Smooth muscle cell (in vitro differentiated cells): Measurements from ENCODE around the gene ENPP1. TPM values are rescaled to one million over a fixed set of nuclear protein-coding genes. Genes with fewer than 3 reads are reported as not detected.
A peak's percentile ranks its signal among the peaks of the same experiment; 100 is the strongest.

Experiments
- DNase-seq: peaks from one replicate; lab custom pipeline; 2025; ENCODE audit not compliant: unreplicated experiment; lab: John Stamatoyannopoulos, UW
- H2AFZ ChIP-seq: fragments of 200-600 bp; sonication (generic); 2 replicates; pipeline ENCODE4 v1.6.0; 2016; ENCODE audit warnings: antibody characterized with exemption, low read depth, mild to moderate bottlenecking
- H3F3A ChIP-seq: fragments of 200-600 bp; sonication (generic); 2 replicates; pipeline ENCODE4 v1.6.0; 2017; ENCODE audit warnings: antibody characterized with exemption, low read depth
- H3K27ac ChIP-seq: fragments of 200-600 bp; sonication (generic); 2 replicates; pipeline ENCODE4 v1.5.1; 2016; ENCODE audit warnings: low read depth, mild to moderate bottlenecking
- H3K27me3 ChIP-seq: fragments of 200-600 bp; sonication (generic); 2 replicates; pipeline ENCODE4 v1.6.1; 2016; ENCODE audit warnings: low read depth, mild to moderate bottlenecking
- H3K36me3 ChIP-seq: fragments of 200-600 bp; sonication (generic); 2 replicates; pipeline ENCODE4 v1.5.1; 2016; ENCODE audit warnings: low read depth
- H3K4me1 ChIP-seq: fragments of 200-600 bp; sonication (generic); 2 replicates; pipeline ENCODE4 v1.5.1; 2016; ENCODE audit warnings: low read depth
- H3K4me2 ChIP-seq: fragments of 200-600 bp; sonication (generic); 2 replicates; pipeline ENCODE4 v1.6.0; 2016; ENCODE audit warnings: mild to moderate bottlenecking
- H3K4me3 ChIP-seq: fragments of 200-600 bp; sonication (generic); 2 replicates; pipeline ENCODE4 v1.5.1; 2016; ENCODE audit warnings: mild to moderate bottlenecking
- H3K79me2 ChIP-seq: fragments of 200-600 bp; sonication (generic); 2 replicates; pipeline ENCODE4 v1.6.0; 2016; ENCODE audit warnings: low read depth, mild to moderate bottlenecking
- H3K9ac ChIP-seq: fragments of 200-600 bp; sonication (generic); 2 replicates; pipeline ENCODE4 v1.6.0; 2016; ENCODE audit warnings: low read depth
- H3K9me3 ChIP-seq: fragments of 200-600 bp; sonication (generic); replicated peaks from 2 replicates; pipeline ENCODE4 v1.5.1; 2016; ENCODE audit warnings: low read depth
- H4K20me1 ChIP-seq: fragments of 200-600 bp; sonication (generic); 2 replicates; pipeline ENCODE4 v1.6.0; 2016; ENCODE audit warnings: low read depth
- CTCF ChIP-seq: fragments of 200-600 bp; sonication (generic); IDR thresholded peaks from 2 replicates; pipeline ENCODE4 v1.5.1; 2017; ENCODE audit warnings: borderline replicate concordance, mild to moderate bottlenecking, antibody characterized with exemption; ENCODE audit not compliant: insufficient read depth, poor library complexity, severe bottlenecking
- WGBS: methylation state at CpG from one replicate; pipeline ENCODE4 v1.1.7; 2016; ENCODE audit warnings: low lambda C conversion rate; 5-methylcytosine and 5-hydroxymethylcytosine counted together
- polyA plus RNA-seq: library from polyadenylated mRNA; unstranded; fragments of >200 nt; fragmentation: Nextera tagmentation; extraction: Ambion mirVana; gene quantifications from 2 replicates; pipeline ENCODE4 v1.2.1, GENCODE V29; 2016
- total RNA-seq: library from RNA; depleted of rRNA; stranded (reverse); fragments of >200 nt; gene quantifications from 2 replicates; pipeline ENCODE4 v1.2.3, GENCODE V29; 2014

ENPP1 gene
- total and polyA plus RNA-seq, 2 experiments from 2014 or later = 329 to 433 TPM

GRCh38 chr6:131868836-131869235 lies 61.0 kb downstream of the ENPP1 start:
- peak overlapping the region; percentile 61 for H3K27ac ChIP-seq

GRCh38 chr6:131875647-131876046 lies 67.8 kb downstream of the ENPP1 start:
- Histone ChIP-seq H4K20me1 (peaks cover 5% of the 10 kb centered on the region), H3K36me3 (peaks cover 34% of the 10 kb centered on the region), H3K4me2 (no peak overlapping the region), H3K27ac (no peak overlapping the region), H3K4me3 (no peak overlapping the region), H3K79me2 (no peaks in the 10 kb centered on the region), H3K4me1 (no peaks in the 10 kb centered on the region), H3K9me3 (no peaks in the 10 kb centered on the region), H3K27me3 (no peaks in the 10 kb centered on the region), H3K9ac (no peak overlapping the region), H3F3A (peaks cover 5% of the 10 kb centered on the region), H2AFZ (no peak overlapping the region)
- no peak for DNase-seq
- no peak for TF ChIP-seq CTCF
- 51% methylated on average over 1 of the region's 1 CpG for WGBS

More at GRCh38 chr6:131868836-131869235, 61.0 kb downstream of the ENPP1 start:
- TF ChIP-seq CTCF = no peak
- Histone ChIP-seq H3K79me2 (no peaks in the 10 kb centered on the region), H3F3A (no peaks in the 10 kb centered on the region), H3K4me1 (peaks cover 4% of the 10 kb centered on the region), H3K9me3 (no peaks in the 10 kb centered on the region), H3K4me2 (peak overlapping the region; percentile 19), H3K27me3 (no peaks in the 10 kb centered on the region), H4K20me1 (peaks cover 12% of the 10 kb centered on the region), H3K9ac (no peak overlapping the region), H2AFZ (no peak overlapping the region), H3K36me3 (peaks cover 15% of the 10 kb centered on the region), H3K4me3 (no peak overlapping the region)
- DNase-seq = no peak
- 70% methylated on average over 3 of the region's 3 CpGs for whole genome bisulfite sequencing

GRCh38 chr6:131876545-131876944 lies 68.7 kb downstream of the ENPP1 start:
- Histone ChIP-seq H3F3A (peaks cover 5% of the 10 kb centered on the region), H4K20me1 (peaks cover 5% of the 10 kb centered on the region), H3K27ac (no peak overlapping the region), H3K4me1 (no peaks in the 10 kb centered on the region), H3K79me2 (no peaks in the 10 kb centered on the region), H3K4me2 (no peak overlapping the region), H3K9me3 (no peaks in the 10 kb centered on the region), H3K4me3 (no peak overlapping the region), H3K36me3 (peaks cover 34% of the 10 kb centered on the region), H3K9ac (no peak overlapping the region), H2AFZ (no peak overlapping the region), H3K27me3 (no peaks in the 10 kb centered on the region)
- no peak for DNase-seq
- no peak for TF ChIP-seq CTCF

GRCh38 chr6:131877999-131878789 lies 70.4 kb downstream of the ENPP1 start:
- H3K4me2 ChIP-seq = no peak overlapping the region
- no peak overlapping the region for H3K9ac ChIP-seq
- DNase-seq = no peak
- no peak overlapping the region for H3K27ac ChIP-seq
- H3K4me3 ChIP-seq = no peak overlapping the region
- TF ChIP-seq CTCF = no peak
- H3F3A ChIP-seq = peaks cover 5% of the 10 kb centered on the region
- no peak overlapping the region for H2AFZ ChIP-seq
- H3K27me3 ChIP-seq = no peaks in the 10 kb centered on the region
- peaks cover 33% of the 10 kb centered on the region for H3K36me3 ChIP-seq
- H4K20me1 ChIP-seq = peaks cover 10% of the 10 kb centered on the region
- 93% methylated on average over 4 of the region's 4 CpGs for whole genome bisulfite sequencing
- H3K4me1 ChIP-seq = no peaks in the 10 kb centered on the region
- no peaks in the 10 kb centered on the region for H3K9me3 ChIP-seq
- peaks cover 3% of the 10 kb centered on the region for H3K79me2 ChIP-seq
